Stimulated activated CD4-positive, alpha-beta T cell treated with anti-CD3 and anti-CD28 coated beads, Interleukin-4, amount 100 ng/mL, for 1 hour (primary cell): Measurements from ENCODE around the gene SUCLG2.

ENCODE experiments used
- DNase-seq: peaks from one replicate; pipeline ENCODE4 v3.0.0-alpha.2; 2020

Gene SUCLG2, protein sequence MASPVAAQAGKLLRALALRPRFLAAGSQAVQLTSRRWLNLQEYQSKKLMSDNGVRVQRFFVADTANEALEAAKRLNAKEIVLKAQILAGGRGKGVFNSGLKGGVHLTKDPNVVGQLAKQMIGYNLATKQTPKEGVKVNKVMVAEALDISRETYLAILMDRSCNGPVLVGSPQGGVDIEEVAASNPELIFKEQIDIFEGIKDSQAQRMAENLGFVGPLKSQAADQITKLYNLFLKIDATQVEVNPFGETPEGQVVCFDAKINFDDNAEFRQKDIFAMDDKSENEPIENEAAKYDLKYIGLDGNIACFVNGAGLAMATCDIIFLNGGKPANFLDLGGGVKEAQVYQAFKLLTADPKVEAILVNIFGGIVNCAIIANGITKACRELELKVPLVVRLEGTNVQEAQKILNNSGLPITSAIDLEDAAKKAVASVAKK

GRCh38 chr3:67654099-67654843, at the start of gene SUCLG2:
SUCLG2 (minus strand) TSS chr3:67654612; CDS start chr3:67654586, 26 bp downstream.
- peak; percentile 84 for DNase-seq

GRCh38 chr3:67700596-67700995, 46.2 kb upstream of the SUCLG2 start:
- no peak for DNase-seq

DNA sequence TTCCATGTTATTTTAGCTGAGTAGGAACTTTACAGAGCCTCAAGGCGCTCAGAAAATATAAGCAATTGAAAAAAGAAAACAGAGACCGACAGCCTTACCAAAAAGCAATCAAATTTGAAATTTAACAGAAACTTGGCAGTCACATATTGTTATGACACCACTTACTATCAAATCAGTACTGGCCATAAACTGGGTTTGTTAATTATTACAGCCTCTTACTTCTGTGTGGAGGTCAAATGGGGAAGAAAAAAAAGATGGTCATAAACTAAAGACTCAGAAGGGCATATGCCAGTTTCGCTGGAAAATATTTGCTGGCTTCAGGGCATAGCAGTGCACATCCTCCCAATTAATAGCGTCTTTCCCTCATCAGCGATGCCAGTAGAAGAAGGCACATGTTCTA, 45.5 kb upstream of the SUCLG2 start:
- no peak for DNase-seq

DNA sequence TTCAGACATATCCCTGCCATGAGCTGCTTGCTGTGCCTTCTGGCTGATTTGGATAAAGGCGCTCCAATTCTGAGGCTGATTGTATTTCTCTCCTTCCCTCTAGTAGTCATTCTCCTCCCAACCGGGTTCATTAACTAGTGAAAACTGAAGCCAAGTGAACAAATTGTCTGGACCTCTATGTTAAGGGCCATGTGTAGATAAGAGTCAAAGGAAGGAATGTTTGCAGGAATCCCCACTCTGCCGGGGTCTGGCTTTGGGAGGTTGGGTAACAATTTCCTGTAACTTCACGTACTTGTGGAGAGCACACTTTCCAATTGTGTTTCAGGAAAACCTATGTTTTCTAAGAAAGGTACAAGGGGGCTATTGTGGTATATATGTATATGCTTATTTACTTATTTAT, 38.2 kb upstream of the SUCLG2 start:
- no peak for DNase-seq

GRCh38 chr3:67691926-67692325, 37.5 kb upstream of the SUCLG2 start:
- no peak for DNase-seq

GRCh38 chr3:67691207-67691606, 36.8 kb upstream of the SUCLG2 start:
- DNase-seq: no peak

GRCh38 chr3:67689806-67690205, 35.4 kb upstream of the SUCLG2 start:
- no peak for DNase-seq

- DNase-seq: no peak
These were observed 33.8 kb upstream of the SUCLG2 start for GRCh38 chr3:67688231-67688630.

GRCh38 chr3:67686069-67686468, 31.7 kb upstream of the SUCLG2 start:
- no peak for DNase-seq

DNA sequence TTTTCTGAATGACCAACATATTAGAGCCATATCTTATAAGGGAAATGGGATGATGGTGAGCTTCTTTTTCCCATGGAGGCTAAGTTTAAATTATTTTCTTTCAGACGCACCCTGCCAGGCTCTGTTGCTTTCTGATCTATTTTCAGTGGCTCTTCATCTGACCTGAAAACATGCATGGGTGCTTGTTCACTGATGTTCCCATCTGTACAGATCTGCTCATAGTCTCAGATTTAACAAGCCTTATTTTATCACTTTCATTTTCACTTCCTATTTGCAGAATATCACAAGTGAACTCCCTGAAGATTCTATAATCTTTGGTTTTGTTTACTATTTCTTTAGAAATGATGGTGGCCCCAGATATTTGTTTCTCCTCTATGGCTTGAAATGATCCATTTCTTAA, 31.1 kb upstream of the SUCLG2 start:
- no peak for DNase-seq

DNA sequence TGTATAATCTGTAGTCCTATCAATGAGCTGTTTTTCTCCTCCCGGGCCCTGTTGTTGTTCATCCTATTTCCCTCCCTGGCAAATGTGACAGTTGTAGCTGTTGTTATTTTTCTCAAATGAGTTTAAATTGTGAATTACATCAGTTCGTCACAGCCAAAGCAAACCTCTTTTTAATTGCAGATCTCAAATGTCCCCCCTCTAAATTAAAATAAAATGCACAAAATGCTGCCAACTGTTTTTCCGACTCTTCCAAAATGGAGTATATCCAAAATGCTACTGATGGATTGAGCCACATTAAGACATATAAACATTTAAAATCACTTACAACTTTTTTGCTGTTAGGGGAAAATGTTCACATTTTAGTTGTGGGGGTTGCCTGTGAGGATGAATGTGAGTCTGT, 29.8 kb upstream of the SUCLG2 start:
- DNase-seq: no peak

DNA sequence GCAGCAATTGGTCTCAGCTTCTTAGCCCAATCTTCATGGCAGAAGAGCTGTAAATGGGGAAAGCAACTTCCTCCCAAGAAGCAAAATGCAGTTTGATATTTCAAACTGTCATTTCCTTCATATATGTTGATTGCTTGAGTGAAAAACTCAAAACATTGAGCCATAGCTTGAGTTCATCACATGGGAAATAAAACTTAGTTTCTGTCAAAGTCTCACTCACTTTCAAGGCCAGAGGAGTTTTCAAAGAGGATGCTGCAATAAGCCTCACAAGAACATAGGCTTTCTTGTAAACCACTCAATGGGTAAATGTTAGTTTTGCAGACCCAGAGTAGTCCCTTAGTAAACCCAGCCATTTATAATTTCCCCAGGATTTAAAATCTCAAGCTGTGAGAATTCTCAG, 29.1 kb upstream of the SUCLG2 start:
- no peak for DNase-seq

DNA sequence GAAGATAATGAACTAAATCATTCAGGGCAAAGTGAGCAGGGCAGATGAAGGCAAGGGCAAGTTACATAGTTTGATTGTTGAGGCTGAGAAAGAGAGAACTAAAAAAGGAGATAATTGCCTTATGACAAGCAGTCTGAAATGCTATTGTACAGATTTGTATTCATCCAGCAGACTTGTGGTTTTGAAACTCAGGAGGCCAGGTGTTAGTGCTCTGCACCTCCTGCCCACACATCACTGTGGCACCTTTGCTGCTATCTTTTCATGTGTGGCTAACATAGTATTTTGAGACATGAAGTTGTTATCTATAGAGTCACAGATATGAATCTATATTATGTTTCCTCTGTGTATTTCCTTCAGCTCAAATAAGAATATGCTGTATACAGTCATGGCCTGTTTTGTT, 24.3 kb upstream of the SUCLG2 start:
- DNase-seq: no peak

DNA sequence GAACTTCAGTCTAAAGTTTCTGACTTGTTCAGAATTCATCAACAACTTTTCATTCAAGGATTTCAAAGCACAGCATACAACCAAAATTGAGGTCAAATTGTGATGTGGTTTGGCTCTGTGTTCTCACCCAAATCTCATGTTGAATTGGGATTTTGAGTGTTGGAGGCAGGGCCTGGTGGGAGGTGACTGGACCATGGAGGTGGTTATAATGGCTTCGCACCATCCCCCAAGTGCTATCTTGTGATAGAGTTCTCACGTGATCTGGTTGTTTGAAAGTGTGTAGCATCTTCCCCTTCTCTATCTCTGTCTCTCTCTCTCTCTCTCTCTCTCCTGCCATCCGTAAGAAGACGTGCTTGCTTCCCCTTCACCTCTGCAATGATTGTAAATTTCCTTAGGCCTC, 19.6 kb upstream of the SUCLG2 start:
- no peak for DNase-seq

DNA sequence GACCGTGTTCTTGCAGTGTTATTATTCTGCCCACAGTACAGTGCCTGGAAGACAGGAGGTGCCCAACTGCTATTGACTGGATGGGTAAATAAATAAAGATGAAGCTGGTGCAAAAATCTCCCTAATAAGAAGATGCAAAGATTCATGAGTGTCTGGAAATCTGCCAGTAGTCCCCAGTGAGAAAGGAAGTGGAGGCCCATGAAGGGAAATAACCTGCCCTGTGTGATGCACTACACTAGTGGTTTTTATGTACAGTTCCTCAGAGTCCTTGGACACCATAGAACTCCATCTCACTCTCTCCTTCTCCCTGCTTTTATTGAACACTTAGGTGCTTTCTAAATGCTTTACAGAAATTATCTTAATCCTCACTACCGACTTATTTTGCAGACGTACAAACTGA, 8.3 kb upstream of the SUCLG2 start:
- no peak for DNase-seq

DNA sequence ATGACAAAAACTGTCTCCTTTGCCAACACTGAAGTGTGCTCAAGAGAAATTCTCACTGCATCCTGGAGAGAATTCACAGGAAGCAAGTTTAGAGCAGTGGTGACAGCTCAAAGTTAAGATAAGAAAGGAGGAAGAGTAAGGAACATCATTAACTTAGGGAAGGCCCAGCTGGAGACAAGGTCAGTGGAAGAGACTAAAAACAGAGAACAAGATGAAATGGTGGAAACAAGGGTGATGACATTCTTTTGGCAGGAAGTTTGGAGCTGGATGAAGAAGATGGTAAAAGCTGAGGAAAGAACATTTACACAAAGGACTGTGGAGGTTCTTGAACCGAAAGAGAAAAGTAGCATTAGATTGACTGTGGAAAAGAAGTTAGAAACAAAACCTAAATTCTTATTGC, 6.7 kb upstream of the SUCLG2 start:
- no peak for DNase-seq

DNA sequence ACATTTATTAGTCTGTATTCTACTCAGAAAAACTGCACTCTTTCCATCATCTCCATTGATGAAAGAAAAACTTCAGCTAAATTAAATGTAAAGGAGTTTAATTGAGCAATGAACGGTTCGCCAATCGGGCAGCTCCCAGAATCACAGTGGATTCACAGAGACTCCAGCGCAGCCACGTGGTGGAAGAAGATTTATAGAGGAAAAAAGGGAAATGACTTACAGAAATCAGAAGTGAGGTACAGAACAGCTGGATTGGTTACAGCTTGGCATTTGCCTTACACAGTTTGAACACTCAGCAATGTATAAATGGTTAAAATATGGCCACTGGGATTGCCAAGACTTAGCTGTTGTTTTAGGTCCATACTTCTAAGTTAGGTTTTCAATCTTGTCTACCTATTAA, 2.8 kb upstream of the SUCLG2 start:
- no peak for DNase-seq

DNA sequence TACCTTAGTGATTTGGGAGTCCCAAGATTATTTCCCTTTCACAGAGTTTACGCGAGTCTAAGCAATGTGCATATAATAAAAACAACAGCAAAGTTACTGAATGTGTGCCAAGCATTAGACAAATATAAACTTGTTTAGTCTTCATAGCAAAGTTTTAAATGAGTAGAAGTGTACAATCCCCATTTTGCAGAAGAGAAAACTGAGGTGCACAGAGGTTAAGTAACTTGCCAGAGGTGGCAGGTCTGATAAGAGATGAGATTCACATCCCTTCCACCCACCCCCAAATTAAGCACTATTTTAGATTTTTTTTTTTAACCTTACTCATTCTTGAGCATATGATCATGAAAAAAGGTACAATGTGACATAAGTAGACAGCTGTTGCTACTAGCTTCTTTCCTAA, 2.2 kb upstream of the SUCLG2 start:
- DNase-seq: no peak

DNA sequence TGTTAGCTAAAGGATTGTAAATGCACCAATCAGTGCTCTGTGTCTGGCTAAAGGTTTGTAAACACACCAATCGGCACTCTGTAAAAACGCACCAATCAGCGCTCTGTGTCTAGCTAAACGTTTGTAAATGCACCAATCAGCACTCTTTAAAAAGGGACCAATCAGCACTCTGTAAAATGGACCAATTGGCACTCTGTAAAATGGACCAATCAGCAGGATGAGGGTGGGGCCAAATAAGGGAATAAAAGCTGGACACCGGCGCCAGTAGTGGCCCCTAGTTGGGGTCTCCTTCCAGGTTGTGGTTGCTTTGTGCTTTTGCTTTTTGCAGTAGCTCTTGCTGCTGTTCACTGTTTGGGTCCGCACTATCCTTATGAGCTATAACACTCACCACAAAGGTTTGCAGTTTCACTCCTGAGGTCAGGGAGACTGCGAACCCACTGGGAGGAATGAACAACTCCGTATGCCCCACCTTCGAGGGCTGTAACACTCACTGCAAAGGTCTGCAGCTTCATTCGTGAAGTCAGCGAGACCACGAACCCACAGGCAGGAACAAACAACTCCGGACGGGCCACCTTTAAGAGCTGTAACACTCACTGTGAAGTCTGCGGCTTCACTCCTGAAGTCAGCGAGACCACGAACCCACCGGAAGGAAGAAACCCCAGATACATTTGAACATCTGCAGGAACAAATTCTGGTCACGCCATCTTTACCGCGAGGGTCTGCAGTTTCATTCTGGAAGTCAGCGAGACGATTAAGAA, 1.1 kb upstream of the SUCLG2 start:
- DNase-seq: peak; percentile 39

- DNase-seq: no peak
These were observed 399 bp upstream of the SUCLG2 start for GRCh38 chr3:67654844-67655177.

DNA sequence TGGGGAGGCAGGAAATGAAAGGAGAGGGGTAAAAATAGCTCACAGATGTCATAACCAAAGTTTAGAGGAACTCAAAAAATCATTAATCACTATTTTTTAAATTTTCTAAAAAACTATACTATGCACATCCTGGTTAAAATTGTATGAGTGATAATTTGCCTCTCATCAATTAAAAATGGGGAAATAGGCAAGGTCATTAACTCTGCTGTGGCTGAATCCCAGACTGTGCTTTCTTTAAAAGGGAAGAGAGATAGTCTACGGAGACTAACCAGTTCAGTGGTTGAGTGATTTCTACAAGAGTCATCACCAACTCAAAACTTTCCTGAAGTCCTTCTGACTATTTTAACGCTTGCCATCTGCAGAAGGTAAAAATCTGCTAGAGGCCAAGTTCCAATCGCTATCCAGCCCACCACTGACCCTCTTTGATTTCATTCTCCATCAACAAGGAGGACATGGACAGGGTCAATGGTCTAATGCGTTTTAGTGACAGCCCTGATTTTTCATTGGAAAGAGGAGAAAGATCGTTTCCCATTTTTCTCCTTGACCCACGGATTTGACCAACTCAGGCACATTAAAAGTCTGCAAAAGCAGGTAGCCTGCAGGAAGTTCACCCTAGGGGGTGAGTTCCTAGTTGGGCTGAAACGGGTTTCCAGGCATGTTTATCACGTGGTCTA, 850 bp downstream of the SUCLG2 start:
- no peak for DNase-seq

DNA sequence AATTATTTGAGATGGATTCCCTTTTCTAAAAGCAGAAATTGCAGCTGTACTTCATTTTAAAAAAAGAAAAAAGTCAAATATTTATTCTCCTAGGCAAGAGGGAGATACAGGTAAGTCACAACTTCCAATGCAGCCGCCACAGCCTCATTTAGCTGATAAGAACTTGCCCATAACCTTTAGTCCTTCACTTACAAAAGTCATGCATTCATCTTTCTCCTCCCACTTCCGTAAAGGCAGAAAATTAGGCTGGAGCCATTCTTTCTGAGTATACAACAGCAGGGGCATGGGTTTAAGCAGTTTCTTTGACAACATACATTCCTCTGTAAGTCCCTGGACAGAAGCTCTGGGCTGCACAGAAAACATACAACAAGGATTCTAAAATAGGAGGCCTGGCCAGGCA, 4.3 kb downstream of the SUCLG2 start:
- no peak for DNase-seq

DNA sequence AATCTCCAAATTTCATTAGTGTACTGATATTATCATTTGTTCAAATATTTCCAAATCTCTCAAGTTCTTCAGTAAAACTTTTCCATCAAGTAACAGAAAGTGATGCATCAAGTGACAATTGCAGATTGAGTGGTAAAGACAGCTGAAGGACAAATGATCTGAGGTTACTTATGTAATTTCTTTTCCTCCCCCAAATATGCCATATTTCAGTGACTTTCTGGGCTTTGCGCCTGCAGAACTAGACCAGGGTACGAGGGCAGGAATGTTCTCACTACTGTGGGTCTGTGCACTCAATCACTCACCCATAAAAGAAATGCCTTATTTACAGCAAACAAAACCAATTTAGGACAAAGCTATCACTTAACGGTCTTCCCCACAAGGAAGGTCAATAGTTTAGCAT, 4.7 kb downstream of the SUCLG2 start:
- no peak for DNase-seq
